ENCODE measurements around the gene NSUN2.
"Not testable (repeated sequence)": the region's sequence is repeated elsewhere in the genome, so short reads cannot be mapped to it uniquely, and the experiment has no call there.

Gene NSUN2

DNA sequence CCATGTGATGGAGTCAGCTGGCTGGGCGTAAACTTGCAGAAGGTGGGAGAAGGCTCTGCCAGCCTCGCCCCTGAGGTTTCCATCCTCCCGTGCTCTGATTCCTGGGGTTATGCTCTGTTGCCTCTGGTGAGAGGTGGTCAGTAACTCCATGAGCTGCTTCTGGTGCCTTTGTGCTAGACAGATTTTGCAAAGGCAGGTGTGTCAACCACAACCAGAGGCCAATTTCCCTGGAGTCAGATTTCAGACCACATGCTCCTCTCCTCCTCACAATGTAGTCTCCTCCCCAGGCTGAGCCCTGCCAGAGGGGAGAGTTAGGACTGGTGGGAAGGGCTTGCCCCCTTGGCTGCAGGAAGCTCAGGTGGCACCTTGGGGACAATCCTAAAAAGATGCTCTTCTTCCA, 41.6 kb upstream of the NSUN2 start:
- H3K4me2 ChIP-seq (ENCODE audit: low read length), result no peak overlapping the region
- H3K9ac ChIP-seq (ENCODE audit: low read length), result no peak overlapping the region
- no peaks in the 10 kb centered on the region for H3K4me1 ChIP-seq (ENCODE audit: low read length)
- H3K27me3 ChIP-seq (ENCODE audit: low read depth, low read length), result no peaks in the 10 kb centered on the region
- H3K36me3 ChIP-seq (replicated peaks; ENCODE audit: low read depth, low read length), result no peaks in the 10 kb centered on the region
- H3K9me3 ChIP-seq (ENCODE audit: insufficient read depth, low read length), result no peaks in the 10 kb centered on the region
- no peak for TF ChIP-seq EZH2phosphoT487 (IDR thresholded peaks at IDR 0.05; ENCODE audit: low read depth)
- TF ChIP-seq, protein P1, sequence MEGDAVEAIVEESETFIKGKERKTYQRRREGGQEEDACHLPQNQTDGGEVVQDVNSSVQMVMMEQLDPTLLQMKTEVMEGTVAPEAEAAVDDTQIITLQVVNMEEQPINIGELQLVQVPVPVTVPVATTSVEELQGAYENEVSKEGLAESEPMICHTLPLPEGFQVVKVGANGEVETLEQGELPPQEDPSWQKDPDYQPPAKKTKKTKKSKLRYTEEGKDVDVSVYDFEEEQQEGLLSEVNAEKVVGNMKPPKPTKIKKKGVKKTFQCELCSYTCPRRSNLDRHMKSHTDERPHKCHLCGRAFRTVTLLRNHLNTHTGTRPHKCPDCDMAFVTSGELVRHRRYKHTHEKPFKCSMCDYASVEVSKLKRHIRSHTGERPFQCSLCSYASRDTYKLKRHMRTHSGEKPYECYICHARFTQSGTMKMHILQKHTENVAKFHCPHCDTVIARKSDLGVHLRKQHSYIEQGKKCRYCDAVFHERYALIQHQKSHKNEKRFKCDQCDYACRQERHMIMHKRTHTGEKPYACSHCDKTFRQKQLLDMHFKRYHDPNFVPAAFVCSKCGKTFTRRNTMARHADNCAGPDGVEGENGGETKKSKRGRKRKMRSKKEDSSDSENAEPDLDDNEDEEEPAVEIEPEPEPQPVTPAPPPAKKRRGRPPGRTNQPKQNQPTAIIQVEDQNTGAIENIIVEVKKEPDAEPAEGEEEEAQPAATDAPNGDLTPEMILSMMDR (IDR thresholded peaks at IDR 0.05; ENCODE audit: low read depth, low read length), result no peak
- no peak overlapping the region for H3K27ac ChIP-seq (ENCODE audit: low read length)
- H4K20me1 ChIP-seq (ENCODE audit: insufficient read depth, low read length), result no peaks in the 10 kb centered on the region
- H3K79me2 ChIP-seq (ENCODE audit: low read length), result no peaks in the 10 kb centered on the region
- no peak overlapping the region for H3K4me3 ChIP-seq (ENCODE audit: low read length)
- H2AFZ ChIP-seq (ENCODE audit: low read depth, low read length), result no peak overlapping the region

DNA sequence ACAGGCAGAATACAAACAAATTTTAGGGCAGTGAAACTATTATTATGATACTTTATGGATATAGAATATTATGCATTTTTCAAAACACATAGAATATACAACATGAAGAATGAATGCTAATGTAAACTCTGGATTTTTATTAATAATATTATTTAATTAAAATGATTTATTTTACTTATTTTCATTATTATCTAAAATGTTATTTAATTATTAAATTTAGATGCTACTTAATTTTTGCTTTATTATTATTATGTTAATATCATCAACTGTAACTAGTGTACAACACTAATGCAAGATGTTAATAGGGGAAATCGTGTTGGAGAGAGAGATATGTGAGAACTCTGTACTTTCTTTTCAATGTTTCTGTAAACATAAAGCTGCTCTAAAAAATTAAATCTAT, 41.1 kb upstream of the NSUN2 start:
- Histone ChIP-seq H3K9ac (ENCODE audit: low read length) (no peak overlapping the region), H3K4me2 (ENCODE audit: low read length) (no peak overlapping the region), H3K4me3 (ENCODE audit: low read length) (no peak overlapping the region), H3K36me3 (replicated peaks; ENCODE audit: low read depth, low read length) (no peaks in the 10 kb centered on the region), H3K27me3 (ENCODE audit: low read depth, low read length) (no peaks in the 10 kb centered on the region), H3K79me2 (ENCODE audit: low read length) (no peaks in the 10 kb centered on the region), H2AFZ (ENCODE audit: low read depth, low read length) (no peak overlapping the region), H3K27ac (ENCODE audit: low read length) (no peak overlapping the region), H3K9me3 (ENCODE audit: insufficient read depth, low read length) (no peaks in the 10 kb centered on the region), H3K4me1 (ENCODE audit: low read length) (no peaks in the 10 kb centered on the region), H4K20me1 (ENCODE audit: insufficient read depth, low read length) (no peaks in the 10 kb centered on the region)
- no peak for TF ChIP-seq EZH2phosphoT487 (IDR thresholded peaks at IDR 0.05; ENCODE audit: low read depth)
- TF ChIP-seq, protein P1 (IDR thresholded peaks at IDR 0.05; ENCODE audit: low read depth, low read length), result no peak

DNA sequence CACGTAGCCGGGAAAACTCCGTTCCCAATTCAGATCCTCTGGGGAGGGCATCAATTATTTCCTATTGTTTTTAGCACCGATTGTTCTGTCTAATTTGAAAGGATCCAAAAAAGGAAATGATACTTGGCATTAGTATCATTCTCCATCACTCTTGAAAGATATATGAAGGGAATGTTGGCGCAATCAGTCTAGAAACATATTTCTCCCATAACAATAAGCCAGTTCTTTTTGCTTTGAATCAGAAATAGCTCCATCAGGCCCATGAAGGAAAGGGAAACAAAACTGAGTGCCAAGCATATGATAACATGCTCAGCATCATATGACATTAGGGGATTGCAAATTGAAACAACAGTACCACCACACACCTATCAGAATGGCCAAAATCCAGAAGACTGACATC, 40.2 kb upstream of the NSUN2 start:
- Histone ChIP-seq H3K9me3 (ENCODE audit: insufficient read depth, low read length) (no peaks in the 10 kb centered on the region), H3K27ac (ENCODE audit: low read length) (no peak overlapping the region), H3K27me3 (ENCODE audit: low read depth, low read length) (no peaks in the 10 kb centered on the region), H2AFZ (ENCODE audit: low read depth, low read length) (no peak overlapping the region), H3K4me1 (ENCODE audit: low read length) (no peaks in the 10 kb centered on the region), H3K4me3 (ENCODE audit: low read length) (no peak overlapping the region), H3K36me3 (replicated peaks; ENCODE audit: low read depth, low read length) (no peaks in the 10 kb centered on the region), H3K79me2 (ENCODE audit: low read length) (no peaks in the 10 kb centered on the region), H4K20me1 (ENCODE audit: insufficient read depth, low read length) (no peaks in the 10 kb centered on the region), H3K9ac (ENCODE audit: low read length) (no peak overlapping the region), H3K4me2 (ENCODE audit: low read length) (no peak overlapping the region)
- TF ChIP-seq, protein P1 (IDR thresholded peaks at IDR 0.05; ENCODE audit: low read depth, low read length), result no peak
- no peak for TF ChIP-seq EZH2phosphoT487 (IDR thresholded peaks at IDR 0.05; ENCODE audit: low read depth)

DNA sequence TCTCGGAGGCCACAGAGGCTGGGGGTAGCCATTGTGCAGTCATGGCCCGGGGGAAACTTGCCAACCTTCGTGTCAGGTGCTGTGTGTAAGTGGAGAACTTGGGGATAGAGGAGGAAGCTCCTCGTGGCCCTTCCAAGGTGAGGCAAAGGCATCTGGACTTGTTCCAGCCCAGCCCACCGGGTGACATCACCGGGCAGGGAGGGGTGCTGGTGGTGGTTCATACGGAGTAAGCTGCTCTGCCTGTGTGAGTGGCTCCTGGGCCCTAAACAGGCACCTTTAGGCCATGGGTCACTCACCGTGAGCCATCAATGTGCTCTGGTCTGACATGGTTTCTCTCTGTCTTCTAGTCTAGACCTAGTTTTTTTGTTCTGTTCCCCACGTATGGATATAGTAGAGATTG, 35.9 kb upstream of the NSUN2 start:
- not testable (repeated sequence) for H3K36me3 ChIP-seq (replicated peaks; ENCODE audit: low read depth, low read length)

DNA sequence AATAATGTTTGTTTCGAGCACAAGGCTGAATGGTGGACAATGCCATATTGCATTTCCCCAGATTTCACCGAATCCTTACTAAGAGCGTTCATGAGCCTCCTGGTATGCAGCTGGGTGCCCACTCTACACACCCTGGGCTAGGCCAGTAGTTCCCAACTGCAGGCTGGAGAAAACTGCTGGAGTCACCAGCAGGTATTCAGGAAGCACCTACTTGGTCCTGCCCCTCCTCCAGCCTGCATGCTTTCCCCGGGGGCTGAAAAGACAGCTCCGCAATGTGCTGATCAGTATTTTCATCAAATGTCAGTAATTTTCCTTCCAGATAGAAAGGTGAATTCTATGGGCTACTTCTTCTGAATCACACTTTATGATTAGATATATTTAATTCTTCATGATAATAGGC, 34.8 kb upstream of the NSUN2 start:
- H3K27ac ChIP-seq (ENCODE audit: low read length), result no peak overlapping the region
- H3K9ac ChIP-seq (ENCODE audit: low read length), result no peak overlapping the region
- TF ChIP-seq EZH2phosphoT487 (IDR thresholded peaks at IDR 0.05; ENCODE audit: low read depth), result no peak
- TF ChIP-seq, protein P1 (IDR thresholded peaks at IDR 0.05; ENCODE audit: low read depth, low read length), result no peak
- no peaks in the 10 kb centered on the region for H3K9me3 ChIP-seq (ENCODE audit: insufficient read depth, low read length)
- no peaks in the 10 kb centered on the region for H3K36me3 ChIP-seq (replicated peaks; ENCODE audit: low read depth, low read length)
- no peaks in the 10 kb centered on the region for H3K79me2 ChIP-seq (ENCODE audit: low read length)
- no peaks in the 10 kb centered on the region for H4K20me1 ChIP-seq (ENCODE audit: insufficient read depth, low read length)
- H3K4me2 ChIP-seq (ENCODE audit: low read length), result no peak overlapping the region
- H3K27me3 ChIP-seq (ENCODE audit: low read depth, low read length), result no peaks in the 10 kb centered on the region
- H3K4me3 ChIP-seq (ENCODE audit: low read length), result no peak overlapping the region
- no peaks in the 10 kb centered on the region for H3K4me1 ChIP-seq (ENCODE audit: low read length)
- H2AFZ ChIP-seq (ENCODE audit: low read depth, low read length), result no peak overlapping the region

More for the DNA sequence above, 35.9 kb upstream of the NSUN2 start:
- not testable (repeated sequence) for H3K9ac ChIP-seq (ENCODE audit: low read length); H3K4me3 ChIP-seq (ENCODE audit: low read length); H3K27ac ChIP-seq (ENCODE audit: low read length); H3K4me1 ChIP-seq (ENCODE audit: low read length); H3K27me3 ChIP-seq (ENCODE audit: low read depth, low read length); H3K4me2 ChIP-seq (ENCODE audit: low read length); H3K79me2 ChIP-seq (ENCODE audit: low read length); H4K20me1 ChIP-seq (ENCODE audit: insufficient read depth, low read length); H3K9me3 ChIP-seq (ENCODE audit: insufficient read depth, low read length); H2AFZ ChIP-seq (ENCODE audit: low read depth, low read length)

All from OCI-LY3 (cell line).